GM21390 (cell line): Measurements from ENCODE around the gene NFATC1.

ENCODE experiments used
- ATAC-seq: cut with Tn5 transposase; IDR thresholded peaks from one replicate; pipeline ENCODE4 v1.9.1; 2021; ENCODE audit not compliant: unreplicated experiment

NFATC1 gene

DNA sequence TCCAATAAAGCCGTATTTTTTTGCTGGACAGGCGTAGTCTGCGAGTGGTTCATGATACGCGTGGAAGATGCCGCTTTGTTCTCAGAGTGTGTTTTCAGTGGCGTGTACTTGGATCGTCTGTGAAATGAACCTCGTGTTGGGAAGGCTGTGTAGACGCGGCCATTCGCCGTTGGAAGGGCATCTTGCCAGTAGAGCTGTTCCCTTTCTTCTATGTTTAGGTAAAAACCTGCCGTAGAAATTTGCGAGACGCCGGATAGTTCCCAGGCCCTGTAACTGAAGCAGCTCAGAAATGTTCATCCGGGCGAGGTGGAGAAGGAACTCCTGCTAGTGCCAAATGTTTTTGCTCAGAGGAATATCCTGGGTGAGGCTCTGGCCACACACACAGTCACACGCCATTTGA, 133.6 kb downstream of the NFATC1 start:
- no peak for ATAC-seq

- ATAC-seq = no peak
These were observed 134.3 kb downstream of the NFATC1 start for GRCh38 chr18:79529991-79530390.

- ATAC-seq = no peak
These were observed 135.1 kb downstream of the NFATC1 start for GRCh38 chr18:79530821-79531220.

DNA sequence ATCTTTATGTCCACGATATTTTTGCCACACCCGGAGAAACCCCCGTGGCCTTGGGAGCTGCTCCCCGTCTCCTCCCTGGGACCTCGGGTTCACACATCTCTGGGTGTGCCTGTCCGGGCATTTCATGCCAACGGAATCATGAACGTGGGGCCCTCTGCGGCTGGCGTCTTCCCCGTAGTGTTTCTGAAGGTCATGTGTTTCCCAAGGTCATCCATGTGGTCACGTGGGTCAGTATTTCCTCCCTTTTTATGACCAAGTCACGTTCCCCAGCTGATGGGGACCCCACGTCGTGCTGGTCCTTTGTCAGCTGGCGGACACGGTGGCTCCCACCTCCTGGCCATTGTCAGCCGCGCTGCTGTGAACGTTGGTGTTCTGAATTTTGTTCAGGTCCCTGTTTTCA, 135.7 kb downstream of the NFATC1 start:
- no peak for ATAC-seq

- ATAC-seq = no peak
These were observed 136.2 kb downstream of the NFATC1 start for GRCh38 chr18:79531926-79532312.

DNA sequence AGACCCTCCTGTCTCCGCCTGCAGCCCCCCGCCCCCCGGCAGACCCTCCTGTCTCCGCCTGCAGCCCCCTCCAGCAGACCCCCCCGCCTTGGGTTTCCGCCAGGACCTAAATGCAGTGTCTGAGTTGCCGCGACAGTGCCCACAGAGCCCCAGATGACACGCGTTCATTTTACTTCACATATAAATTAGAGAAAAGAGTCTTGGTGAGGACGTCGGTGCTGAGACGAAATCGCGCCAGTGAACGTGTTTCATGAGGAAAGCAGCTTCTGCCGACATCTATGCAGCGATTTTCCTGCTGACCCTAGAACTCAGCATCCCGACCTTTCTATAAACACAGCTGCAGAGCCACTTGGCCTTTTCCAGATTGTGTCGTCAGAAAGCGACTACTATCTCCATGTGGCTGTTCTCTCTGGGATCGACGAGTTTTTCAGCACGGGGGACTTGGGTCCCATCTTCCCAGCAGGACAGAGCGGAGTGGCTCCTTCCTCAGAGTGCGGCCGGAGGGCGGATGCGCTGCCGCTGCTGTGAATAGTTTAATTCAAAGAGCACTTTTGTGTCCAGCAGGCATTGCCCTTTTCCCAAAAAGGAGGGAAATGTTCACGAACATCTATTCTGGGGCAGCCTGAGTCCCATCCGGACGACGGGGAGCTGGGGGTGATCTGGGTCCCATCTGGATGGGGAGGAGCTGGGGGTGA, 136.7 kb downstream of the NFATC1 start:
- no peak for ATAC-seq

DNA sequence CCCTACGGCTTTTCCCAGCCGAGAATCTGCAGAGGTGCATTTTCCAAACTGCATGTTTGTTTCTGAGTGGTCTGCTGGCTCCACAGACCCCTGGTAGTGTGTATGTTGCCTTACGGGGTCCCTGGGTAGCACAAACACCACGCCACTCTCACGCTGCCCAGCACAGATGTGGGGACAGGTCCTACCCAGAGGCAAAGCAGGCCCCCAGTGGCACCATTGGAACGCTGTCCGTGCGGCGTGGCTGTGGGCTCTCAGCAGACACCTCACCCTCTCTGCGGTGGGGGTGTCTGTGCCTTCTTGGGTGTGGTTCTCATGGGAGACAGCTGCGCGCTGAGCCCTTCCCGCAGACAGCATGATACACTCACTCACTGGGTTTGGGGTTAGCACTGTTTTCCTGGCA, 137.4 kb downstream of the NFATC1 start:
- no peak for ATAC-seq

DNA sequence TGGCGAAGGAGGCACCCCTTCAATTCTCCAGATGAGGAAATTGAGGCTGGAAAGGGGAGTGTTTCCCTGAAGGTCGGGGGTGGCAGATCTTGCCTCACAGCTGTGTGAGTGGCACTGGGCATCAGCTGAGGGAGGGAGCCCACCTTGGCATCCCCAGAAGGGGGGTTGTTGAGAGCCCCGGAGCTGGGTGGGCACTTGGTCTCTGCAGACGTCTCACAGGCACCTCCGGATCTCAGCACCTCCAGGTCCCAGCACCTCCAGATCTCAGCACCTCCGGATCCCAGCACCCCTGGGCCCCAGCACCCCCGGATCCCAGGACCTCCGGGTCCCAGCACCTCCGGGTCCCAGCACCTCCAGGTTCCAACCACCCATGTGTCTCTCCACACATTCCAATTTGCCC, 137.9 kb downstream of the NFATC1 start:
- no peak for ATAC-seq

- no peak for ATAC-seq
These were observed 138.6 kb downstream of the NFATC1 start for GRCh38 chr18:79534356-79534755.

DNA sequence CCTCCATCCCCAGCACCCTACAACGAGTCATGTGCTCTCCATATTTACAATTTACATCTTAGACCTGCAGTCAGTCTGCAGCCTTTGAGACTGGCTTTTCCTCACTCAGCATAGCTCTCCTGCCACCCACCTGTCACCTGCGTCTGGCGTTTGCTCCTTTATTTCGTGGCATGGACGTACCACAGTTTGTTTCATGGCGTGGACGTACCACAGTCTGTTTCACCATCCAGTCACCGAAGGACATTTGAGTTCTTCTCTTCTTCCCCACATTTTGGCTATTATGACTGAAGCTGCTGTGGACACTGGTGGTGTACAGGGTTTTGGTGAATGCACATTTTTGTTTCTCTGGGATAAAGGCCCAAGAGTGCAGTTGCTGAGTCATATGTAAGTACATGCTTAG, 142.0 kb downstream of the NFATC1 start:
- ATAC-seq = no peak

DNA sequence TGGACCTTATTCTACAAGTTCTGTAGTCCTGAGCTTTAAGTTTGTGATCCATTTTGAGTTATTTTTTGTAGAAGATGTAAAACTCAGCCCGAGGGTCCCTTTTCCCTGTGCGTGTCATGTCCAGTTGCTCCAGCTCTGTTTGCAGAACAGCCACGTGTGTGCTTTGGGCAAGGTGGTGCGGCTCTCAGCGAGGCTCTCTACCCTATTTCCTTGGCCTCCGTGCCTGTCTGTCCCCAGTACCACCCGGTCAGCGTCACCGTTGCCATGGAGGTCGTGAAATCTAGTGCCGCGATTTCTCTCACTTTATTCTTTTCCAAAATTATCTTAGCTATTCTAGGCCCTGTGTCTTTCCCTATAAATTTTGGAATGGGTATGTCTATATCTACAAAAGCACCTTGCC, 142.9 kb downstream of the NFATC1 start:
- ATAC-seq = no peak

GRCh38 chr18:79540161-79540903, 144.6 kb downstream of the NFATC1 start:
- no peak for ATAC-seq

GRCh38 chr18:79540904-79541282, 145.2 kb downstream of the NFATC1 start:
- ATAC-seq = no peak

DNA sequence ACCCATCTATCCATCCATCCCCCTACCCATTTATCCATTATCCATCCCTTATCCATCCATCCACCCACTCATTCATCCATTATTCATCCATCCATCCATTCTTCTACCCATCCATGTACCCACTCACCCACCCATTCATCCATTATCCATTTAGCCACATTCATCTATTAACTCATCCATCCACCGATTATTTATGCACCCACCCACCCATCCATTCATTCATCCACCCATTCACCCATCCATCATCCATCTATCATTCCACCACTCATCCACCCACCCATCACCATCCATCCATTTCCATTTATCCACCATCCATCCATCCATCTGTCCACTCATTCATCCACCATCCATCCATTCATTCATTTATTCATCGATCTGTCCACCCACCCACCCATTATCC, 146.5 kb downstream of the NFATC1 start:
- no peak for ATAC-seq

GRCh38 chr18:79542876-79543750, 147.4 kb downstream of the NFATC1 start:
- no peak for ATAC-seq

DNA sequence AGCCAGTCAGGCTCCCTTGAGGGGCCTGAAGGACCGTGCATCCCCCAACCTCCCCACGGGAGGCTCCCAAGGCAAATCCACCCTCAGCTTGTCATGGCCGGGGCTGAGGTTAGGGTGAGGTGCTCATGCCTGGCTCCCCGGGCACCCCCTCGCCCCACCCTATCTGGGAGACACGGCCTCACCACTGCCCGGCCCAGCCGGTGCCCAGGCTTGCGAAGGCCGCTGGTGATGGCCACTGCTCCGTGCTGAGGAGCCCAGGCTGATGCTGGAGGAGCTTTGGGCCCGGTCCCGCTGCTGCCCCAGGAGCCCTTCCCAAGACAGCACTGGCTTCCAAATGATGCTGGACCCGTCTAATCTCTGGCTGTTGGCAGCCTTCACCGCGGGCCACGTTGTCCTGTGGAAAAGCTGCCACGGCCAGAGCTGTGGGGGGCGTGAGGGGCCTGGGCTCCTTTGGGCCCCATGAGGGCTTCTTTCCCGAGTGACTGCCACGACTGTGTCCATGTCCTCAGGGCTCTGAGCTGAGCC, 148.2 kb downstream of the NFATC1 start:
- ATAC-seq = no peak

DNA sequence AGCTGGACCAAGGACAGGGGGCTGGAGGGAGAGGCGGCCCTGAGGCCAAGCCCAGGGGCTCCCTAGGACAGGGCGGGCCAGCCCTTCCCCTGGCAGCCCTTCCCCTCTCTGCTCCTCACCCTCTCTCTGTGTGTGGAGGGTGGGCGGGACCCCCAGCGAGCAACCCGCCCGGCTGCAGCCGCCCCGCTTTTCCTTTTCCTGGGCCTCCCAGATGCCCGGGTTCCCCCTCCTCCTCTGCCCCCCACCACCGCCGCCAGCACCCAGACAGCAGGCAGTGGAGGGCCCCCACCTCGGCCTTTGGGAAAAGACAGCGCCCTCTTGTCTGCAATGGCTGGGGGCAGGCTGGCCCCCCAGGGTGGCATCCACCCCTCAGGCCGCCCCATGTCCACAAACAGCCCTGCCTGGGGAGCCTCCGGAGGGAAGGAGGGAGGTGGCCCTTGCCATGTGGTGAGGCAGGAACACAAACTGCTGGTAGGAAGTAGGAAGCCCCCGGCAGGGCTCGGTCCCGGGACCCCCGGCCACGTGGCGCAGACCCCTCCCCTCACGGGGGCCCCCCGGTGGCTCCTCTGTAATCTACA, 148.7 kb downstream of the NFATC1 start:
- no peak for ATAC-seq

GRCh38 chr18:79545255-79545654, 149.5 kb downstream of the NFATC1 start:
- no peak for ATAC-seq

GRCh38 chr18:79545736-79546171, 150.0 kb downstream of the NFATC1 start:
- ATAC-seq = no peak

DNA sequence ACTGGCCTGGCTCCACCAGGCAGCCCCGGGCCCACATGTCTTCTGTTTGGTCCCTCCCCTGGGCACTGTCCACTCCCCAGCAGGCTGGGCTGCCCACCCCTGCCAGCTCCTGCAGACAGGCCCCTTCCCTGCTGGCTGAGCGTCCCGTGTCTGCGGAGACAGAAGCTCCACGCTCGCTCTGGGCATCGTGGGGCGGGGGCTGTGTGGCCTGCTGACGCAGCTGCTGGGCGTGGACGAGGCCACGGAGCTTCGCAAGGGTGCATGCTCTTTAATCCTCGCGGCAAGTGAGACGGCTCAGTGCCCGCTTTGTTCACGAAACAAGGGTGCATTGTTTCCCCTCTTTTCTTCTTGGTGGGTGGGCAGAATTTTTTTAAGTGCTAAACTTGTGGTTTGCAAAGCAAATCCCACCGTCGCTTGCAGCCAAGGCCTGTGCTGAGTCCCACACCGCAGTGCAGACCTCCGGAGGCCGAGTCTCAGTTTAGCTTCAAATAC, 151.1 kb downstream of the NFATC1 start:
- ATAC-seq = no peak
